HG03460 (cell line): ENCODE results near the gene ITGAE.

Experiments used
- ATAC-seq: cut with Tn5 transposase; IDR thresholded peaks from one replicate; pipeline ENCODE4 v1.9.1; 2021; ENCODE audit not compliant: unreplicated experiment

Gene ITGAE

GRCh38 chr17:3672571-3672970 lies 128.4 kb downstream of the ITGAE start:
- no peak for ATAC-seq

- ATAC-seq = no peak
Measured at GRCh38 chr17:3669548-3669947, 131.4 kb downstream of the ITGAE start.

GRCh38 chr17:3669085-3669347 lies 132.0 kb downstream of the ITGAE start:
- peak; percentile 3 for ATAC-seq

GRCh38 chr17:3668279-3669084 lies 132.5 kb downstream of the ITGAE start, which contains the start of the genes EMC6 and TAX1BP3:
Gene EMC6 (plus strand): TSS chr17:3668812. CDS start chr17:3669147, 335 bp downstream.
Gene TAX1BP3 (minus strand): TSS chr17:3668578. CDS start chr17:3668526, 52 bp downstream.
- ATAC-seq = peak; percentile 86

GRCh38 chr17:3667366-3668278 lies 133.4 kb downstream of the ITGAE start:
- peak; percentile 8 for ATAC-seq

- no peak for ATAC-seq
Measured at GRCh38 chr17:3666516-3666915, 134.5 kb downstream of the ITGAE start.

- no peak for ATAC-seq
Measured at GRCh38 chr17:3665834-3666233, 135.2 kb downstream of the ITGAE start.
